GM12878 (cell line): ENCODE data around the gene CDHR5. TPM values are rescaled to one million over a fixed set of nuclear protein-coding genes. Genes with fewer than 3 reads are reported as not detected.

Experiments used
- ATAC-seq: fragments of 200-7000 bp; cut with Tn5 transposase; 3 replicates; pipeline ENCODE4 v1.9.1; 2020; ENCODE audit warnings: mild to moderate bottlenecking, moderate library complexity
- BruUV-seq: library from RNA; stranded (reverse); fragments of 400-500 nt; replicated peaks from 2 replicates; lab custom pipeline; 2021; lab: Mats Ljungman, UMichigan
- CTCF ChIA-PET: fragments of 300-600 bp; sonication (Branson Sonifier 250); formaldehyde crosslinking; extraction: SDS; loops from one replicate; lab custom pipeline; 2021; ENCODE audit warnings: inconsistent platforms; lab: Yijun Ruan, JAX
- POLR2A ChIA-PET: fragments of 350-600 bp; formaldehyde crosslinking; extraction: SDS; loops from one replicate; lab custom pipeline; 2021; ENCODE audit warnings: inconsistent platforms; lab: Charles Lee
- RAD21 ChIA-PET: fragments of 300-600 bp; sonication (Branson Sonifier 250); formaldehyde crosslinking; loops from one replicate; lab custom pipeline; 2023; ENCODE audit warnings: antibody characterized with exemption; ENCODE audit not compliant: unreplicated experiment; lab: Charles Lee
- SMC1A ChIA-PET: fragments of 300-600 bp; sonication (Branson Sonifier 250); formaldehyde crosslinking; loops from one replicate; lab custom pipeline; 2023; ENCODE audit not compliant: unreplicated experiment, uncharacterized antibody; lab: Charles Lee
- DNase-seq: peaks from one replicate; pipeline ENCODE4 v3.0.0-alpha.2; 2011; ENCODE audit warnings: low read depth, low spot score
- FAIRE-seq: peaks from 3 replicates; lab custom pipeline; 2011; peaks lifted over from hg19 to GRCh38; lab: Jason Lieb, UNC
- H2AFZ ChIP-seq: 2 replicates; pipeline ENCODE4 v1.6.0; 2011; ENCODE audit warnings: low read depth, low read length, control low read depth; ENCODE audit not compliant: control insufficient read depth
- H3K27ac ChIP-seq: 2 replicates; pipeline ENCODE4 v1.5.1; 2011; ENCODE audit warnings: control low read depth; ENCODE audit not compliant: control insufficient read depth, insufficient read depth
- H3K27me3 ChIP-seq, 2 experiments: replicated peaks in 1 of 2; 2 replicates each; pipeline versions ENCODE4 v1.6.0 to v1.6.1; 2011; ENCODE audit warnings: low read length in 1 of 2; ENCODE audit not compliant: control insufficient read depth in 2 of 2, insufficient read depth in 2 of 2
- H3K36me3 ChIP-seq, 2 experiments: 2 replicates each; pipeline ENCODE4 v1.5.1; 2011; ENCODE audit warnings: low read length in 1 of 2; ENCODE audit not compliant: control insufficient read depth in 2 of 2, insufficient read depth in 2 of 2
- H3K4me1 ChIP-seq: 2 replicates; pipeline ENCODE4 v1.6.1; 2011; ENCODE audit warnings: mild to moderate bottlenecking, low read length, moderate library complexity, mixed read lengths; ENCODE audit not compliant: control insufficient read depth, insufficient read depth
- H3K4me2 ChIP-seq: 2 replicates; pipeline ENCODE4 v1.6.0; 2011; ENCODE audit warnings: control low read depth; ENCODE audit not compliant: control insufficient read depth, insufficient read depth
- H3K4me3 ChIP-seq: fragments of 200-600 bp; sonication (generic); 2 replicates; pipeline ENCODE4 v1.5.1; 2016
- H3K79me2 ChIP-seq: 2 replicates; pipeline ENCODE4 v1.6.0; 2011; ENCODE audit warnings: low read length; ENCODE audit not compliant: control insufficient read depth, insufficient read depth
- H3K9ac ChIP-seq: 2 replicates; pipeline ENCODE4 v1.8.0; 2011; ENCODE audit warnings: low read length, control low read depth, mixed read lengths; ENCODE audit not compliant: control insufficient read depth, insufficient read depth
- H3K9me3 ChIP-seq: replicated peaks from 3 replicates; pipeline ENCODE4 v1.5.1; 2011; ENCODE audit warnings: mild to moderate bottlenecking, low read length; ENCODE audit not compliant: control insufficient read depth, insufficient read depth
- H4K20me1 ChIP-seq: 2 replicates; pipeline ENCODE4 v1.6.0; 2011; ENCODE audit not compliant: control insufficient read depth, insufficient read depth
- CBX5 ChIP-seq: sonication (generic); IDR thresholded peaks from 2 replicates; pipeline ENCODE4 v1.6.1; 2016; ENCODE audit warnings: low read depth, moderate library complexity, mild to moderate bottlenecking, inconsistent platforms
- CHD1 ChIP-seq: IDR thresholded peaks from 2 replicates; pipeline ENCODE4 v1.6.1; 2012; ENCODE audit warnings: low read depth, low read length, improper control_type of control experiment
- E2F8 ChIP-seq: fragments of 450-650 bp; IDR thresholded peaks from 2 replicates; pipeline ENCODE4 v1.6.1; 2018; ENCODE audit warnings: mild to moderate bottlenecking, low read depth, moderate library complexity; ENCODE audit not compliant: partially characterized antibody
- EP300 ChIP-seq, 2 experiments: fragments of 150-350 bp in 1 of 2; IDR thresholded peaks; 2 replicates each; pipeline ENCODE4 v1.6.1; 2011 to 2012; ENCODE audit warnings: low read depth in 2 of 2, low read length in 2 of 2, borderline replicate concordance in 1 of 2, improper control_type of control experiment in 1 of 2, inconsistent platforms in 1 of 2; ENCODE audit not compliant: control insufficient read depth in 1 of 2
- FOS ChIP-seq: IDR thresholded peaks from 3 replicates; pipeline ENCODE4 v1.6.1; 2011; ENCODE audit warnings: borderline replicate concordance; ENCODE audit not compliant: insufficient read length; ENCODE audit errors: extremely low read depth
- MEF2B ChIP-seq: fragments of 450-650 bp; IDR thresholded peaks from 2 replicates; pipeline ENCODE4 v1.6.1; 2018; ENCODE audit warnings: mild to moderate bottlenecking, moderate library complexity; ENCODE audit not compliant: partially characterized antibody, poor library complexity, severe bottlenecking
- NFYA ChIP-seq: IDR thresholded peaks from 2 replicates; pipeline ENCODE4 v1.6.1; 2011; ENCODE audit warnings: low read depth, mild to moderate bottlenecking, low read length, improper control_type of control experiment, borderline replicate concordance
- RB1 ChIP-seq: fragments of 450-650 bp; formaldehyde crosslinking; IDR thresholded peaks from 2 replicates; pipeline ENCODE4 v1.6.1; 2017; ENCODE audit warnings: mild to moderate bottlenecking, borderline replicate concordance
- TCF3 ChIP-seq: IDR thresholded peaks from 2 replicates; pipeline ENCODE4 v1.6.1; 2012; ENCODE audit warnings: low read depth, mild to moderate bottlenecking, low read length, borderline replicate concordance; ENCODE audit not compliant: insufficient read depth
- WGBS: methylation state at CpG from one replicate; pipeline ENCODE4 v1.1.6; 2016; ENCODE audit warnings: low lambda C conversion rate; ENCODE audit not compliant: insufficient replicate concordance, insufficient coverage; ENCODE audit errors: missing lambda C conversion rate; 5-methylcytosine and 5-hydroxymethylcytosine counted together
- in situ Hi-C: fragments of 300-500 bp; cut with MboI; formaldehyde crosslinking; loops from 9 replicates; pipeline ENCODE4 v1.14.3; 2018; ENCODE audit warnings: mixed read lengths
- intact Hi-C: fragments of 100-400 bp; cut with micrococcal nuclease; formaldehyde crosslinking; loops from one replicate; pipeline ENCODE4 v1.14.2; 2022; ENCODE audit not compliant: unreplicated experiment
- polyA plus RNA-seq, 11 experiments: library from polyadenylated mRNA; depleted of rRNA in 4 of 11; unstranded in 6 of 11; stranded (reverse) in 5 of 11; fragments of >200 nt; fragmentation: Nextera tagmentation in 4 of 11; fragmentation: Illumina TruSeq in 1 of 11; extraction: Ambion mirVana in 4 of 11; extraction: Trizol in 1 of 11; gene quantifications; 1 replicate in 1 of 11; 2 replicates in 10 of 11; pipeline versions ENCODE4 v1.2.1 to v1.2.3, GENCODE V29; 2011 to 2016; ENCODE audit warnings: inconsistent platforms in 2 of 11, missing spikeins in 2 of 11, low read depth in 1 of 11
- total RNA-seq, 4 experiments: library from RNA; depleted of rRNA in 3 of 4; stranded (reverse); fragments of >200 nt in 3 of 4; fragmentation: Illumina TruSeq in 1 of 4; extraction: Trizol in 1 of 4; gene quantifications; 2 replicates each; pipeline versions ENCODE4 v1.2.1 to v1.2.3, GENCODE V29; 2013 to 2021
- TF ChIP-seq, protein P1 (sequence below): fragments of 450-650 bp; IDR thresholded peaks from 2 replicates; pipeline ENCODE4 v1.6.1; 2017; ENCODE audit warnings: mild to moderate bottlenecking, moderate library complexity

The CDHR5 gene
- total and polyA plus RNA-seq, 10 of the 15 experiments (the other 5 are each of a cell fraction or from before 2014, with no cell fraction given), result 0.06 TPM; not detected in 9

DNA sequence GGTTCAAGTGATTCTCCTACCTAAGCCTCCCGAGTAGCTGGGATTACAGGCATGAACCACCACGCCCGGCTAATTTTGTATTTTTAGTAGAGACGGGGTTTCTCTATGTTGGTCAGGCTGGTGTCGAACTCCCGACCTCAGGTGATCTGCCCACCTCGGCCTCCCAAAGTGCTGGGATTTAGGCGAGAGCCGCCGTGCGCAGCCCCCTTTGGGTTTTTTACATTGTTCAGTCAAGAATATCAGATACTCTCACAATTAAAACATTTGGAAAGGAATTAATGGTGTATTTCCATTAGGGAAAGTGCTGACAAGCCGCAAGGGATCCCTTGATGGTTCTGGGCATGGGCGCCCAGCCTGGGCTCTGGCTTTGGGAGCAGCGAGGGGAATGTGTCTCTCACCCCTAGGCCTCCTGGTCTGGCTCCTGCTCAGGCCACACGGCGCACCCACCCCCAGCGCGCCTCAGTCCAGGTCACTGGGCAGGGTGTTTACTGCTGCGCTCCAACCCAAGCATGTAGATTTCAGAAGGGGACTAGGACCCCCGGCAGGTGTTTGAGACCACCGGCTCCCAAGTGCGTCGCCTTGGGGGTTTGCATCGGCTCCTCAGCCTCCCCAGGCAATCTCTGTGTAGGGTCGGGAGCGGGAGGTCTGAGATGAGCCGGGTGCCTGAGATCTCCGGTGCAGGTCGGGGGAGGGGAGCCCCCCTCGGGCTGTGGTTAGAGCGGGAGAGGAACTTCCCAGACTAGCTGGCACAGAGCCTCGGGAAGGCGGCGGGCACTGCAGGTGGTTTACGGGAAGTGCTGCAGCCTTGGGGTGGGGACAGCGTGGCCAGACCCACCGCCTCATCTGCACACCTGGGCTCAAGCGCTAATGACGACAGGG is 8.2 kb downstream of the CDHR5 start (continued):
- TF ChIP-seq, protein P1, sequence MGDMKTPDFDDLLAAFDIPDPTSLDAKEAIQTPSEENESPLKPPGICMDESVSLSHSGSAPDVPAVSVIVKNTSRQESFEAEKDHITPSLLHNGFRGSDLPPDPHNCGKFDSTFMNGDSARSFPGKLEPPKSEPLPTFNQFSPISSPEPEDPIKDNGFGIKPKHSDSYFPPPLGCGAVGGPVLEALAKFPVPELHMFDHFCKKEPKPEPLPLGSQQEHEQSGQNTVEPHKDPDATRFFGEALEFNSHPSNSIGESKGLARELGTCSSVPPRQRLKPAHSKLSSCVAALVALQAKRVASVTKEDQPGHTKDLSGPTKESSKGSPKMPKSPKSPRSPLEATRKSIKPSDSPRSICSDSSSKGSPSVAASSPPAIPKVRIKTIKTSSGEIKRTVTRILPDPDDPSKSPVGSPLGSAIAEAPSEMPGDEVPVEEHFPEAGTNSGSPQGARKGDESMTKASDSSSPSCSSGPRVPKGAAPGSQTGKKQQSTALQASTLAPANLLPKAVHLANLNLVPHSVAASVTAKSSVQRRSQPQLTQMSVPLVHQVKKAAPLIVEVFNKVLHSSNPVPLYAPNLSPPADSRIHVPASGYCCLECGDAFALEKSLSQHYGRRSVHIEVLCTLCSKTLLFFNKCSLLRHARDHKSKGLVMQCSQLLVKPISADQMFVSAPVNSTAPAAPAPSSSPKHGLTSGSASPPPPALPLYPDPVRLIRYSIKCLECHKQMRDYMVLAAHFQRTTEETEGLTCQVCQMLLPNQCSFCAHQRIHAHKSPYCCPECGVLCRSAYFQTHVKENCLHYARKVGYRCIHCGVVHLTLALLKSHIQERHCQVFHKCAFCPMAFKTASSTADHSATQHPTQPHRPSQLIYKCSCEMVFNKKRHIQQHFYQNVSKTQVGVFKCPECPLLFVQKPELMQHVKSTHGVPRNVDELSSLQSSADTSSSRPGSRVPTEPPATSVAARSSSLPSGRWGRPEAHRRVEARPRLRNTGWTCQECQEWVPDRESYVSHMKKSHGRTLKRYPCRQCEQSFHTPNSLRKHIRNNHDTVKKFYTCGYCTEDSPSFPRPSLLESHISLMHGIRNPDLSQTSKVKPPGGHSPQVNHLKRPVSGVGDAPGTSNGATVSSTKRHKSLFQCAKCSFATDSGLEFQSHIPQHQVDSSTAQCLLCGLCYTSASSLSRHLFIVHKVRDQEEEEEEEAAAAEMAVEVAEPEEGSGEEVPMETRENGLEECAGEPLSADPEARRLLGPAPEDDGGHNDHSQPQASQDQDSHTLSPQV, result no peak

- Histone ChIP-seq H3K79me2 (peaks cover 26% of the 10 kb centered on the region), H3K36me3 (peaks cover 10 to 29% of the 10 kb centered on the region in 2 experiments; a peak in 3 of 4 replicates), H3K4me1 (peaks cover 14% of the 10 kb centered on the region), H2AFZ (peak within 1 kb of the TSS; percentile 33; the same call in 1 of the 2 replicates), H3K9ac (peak within 1 kb of the TSS; percentile 91), H3K27ac (peak within 1 kb of the TSS; percentile 100), H3K4me2 (peak within 1 kb of the TSS; percentile 99), H3K9me3 (no peaks in the 10 kb centered on the region), H3K27me3 (no peaks in the 10 kb centered on the region), H3K4me3 (peak within 1 kb of the TSS; percentile 90), H4K20me1 (peaks cover 11% of the 10 kb centered on the region)
- ATAC-seq, result peak; percentile 92
- ChIA-PET POLR2A (interaction anchor here (0.6 to 1.6 kb wide), 9 partner anchors 9 to 308 kb away, joined by 3 to 10 read pairs (median 3); partner anchors contain the start of genes CHID1, IFITM2 and PHRF1), SMC1A (no interaction called here), RAD21 (interaction anchor here (1.1 to 1.5 kb wide), 3 partner anchors 79 to 161 kb away, joined by 3 to 6 read pairs (median 4); no protein-coding TSS in a partner anchor), CTCF (interaction anchor here (0.8 kb wide), 1 partner anchor 408 kb away, joined by 4 read pairs; the partner anchor contains the start of genes BET1L and RIC8A)
- intact Hi-C loops, result loop anchor here (5.0 kb wide), 1 partner anchor 107 kb away; no protein-coding TSS in a partner anchor
- no TSS peak for BruUV-seq
- in situ Hi-C loops, result no loop called here
- DNase-seq, result peak; percentile 89
- 1% methylated on average over 65 of the region's 66 CpGs for WGBS
- peak; percentile 93 for FAIRE-seq
- TF ChIP-seq EP300 (IDR thresholded peaks at IDR 0.05; ENCODE audit: borderline replicate concordance in 1 of 2, control insufficient read depth in 1 of 2, low read depth in 2 of 2, low read length in 2 of 2) (peak in 1 of 2 experiments; percentile 11; a peak in 1 of 4 replicates), TCF3 (peak; percentile 76; the same call in 1 of the 2 replicates), FOS (no peak), E2F8 (no peak), NFYA (no peak), MEF2B (no peak), RB1 (peak; percentile 62; the same call in 1 of the 2 replicates), CHD1 (no peak), CBX5 (no peak)
Measured at GRCh38 chr11:615504-616319, 9.0 kb downstream of the CDHR5 start, which contains the start of gene IRF7. TSS of gene IRF7 (minus strand) at chr11:615950. CDS start at chr11:615364, 586 bp downstream.
